NCI-H128 (cell line): ENCODE data around the gene ENPP3.
"Not testable (repeated sequence)": the region's sequence is repeated elsewhere in the genome, so short reads cannot be mapped to it uniquely, and the experiment has no call there.

ENCODE experiments used
- DNase-seq: peaks from one replicate; lab custom pipeline; 2025; ENCODE audit not compliant: unreplicated experiment; lab: John Stamatoyannopoulos, UW

Gene ENPP3

DNA sequence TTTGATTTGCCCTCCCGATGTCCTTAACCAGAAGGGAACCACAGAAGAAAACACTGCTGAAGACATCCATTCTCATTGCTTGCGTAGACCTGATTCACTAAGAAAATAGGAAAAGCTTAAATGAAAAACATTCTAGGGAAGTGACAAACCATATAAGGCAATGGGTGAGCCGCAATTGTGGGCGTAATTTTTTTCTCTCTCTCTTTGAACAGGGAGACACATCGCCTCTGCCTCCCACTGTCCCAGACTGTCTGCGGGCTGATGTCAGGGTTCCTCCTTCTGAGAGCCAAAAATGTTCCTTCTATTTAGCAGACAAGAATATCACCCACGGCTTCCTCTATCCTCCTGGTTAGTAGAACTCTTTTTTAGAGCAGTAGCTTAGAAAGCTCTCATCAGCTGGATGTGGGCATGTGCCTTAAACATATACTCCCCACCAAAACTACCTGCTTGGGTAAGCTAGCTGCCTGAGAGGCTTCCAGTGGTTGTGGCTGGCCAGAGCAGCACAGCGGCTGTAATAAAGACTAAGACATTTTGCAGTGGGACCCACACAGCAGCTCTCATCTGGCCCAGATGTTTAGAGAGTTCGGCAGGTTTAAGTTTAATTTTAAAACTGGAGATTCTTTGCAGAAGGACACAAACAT is 96.4 kb downstream of the ENPP3 start:
- no peak for DNase-seq

DNA sequence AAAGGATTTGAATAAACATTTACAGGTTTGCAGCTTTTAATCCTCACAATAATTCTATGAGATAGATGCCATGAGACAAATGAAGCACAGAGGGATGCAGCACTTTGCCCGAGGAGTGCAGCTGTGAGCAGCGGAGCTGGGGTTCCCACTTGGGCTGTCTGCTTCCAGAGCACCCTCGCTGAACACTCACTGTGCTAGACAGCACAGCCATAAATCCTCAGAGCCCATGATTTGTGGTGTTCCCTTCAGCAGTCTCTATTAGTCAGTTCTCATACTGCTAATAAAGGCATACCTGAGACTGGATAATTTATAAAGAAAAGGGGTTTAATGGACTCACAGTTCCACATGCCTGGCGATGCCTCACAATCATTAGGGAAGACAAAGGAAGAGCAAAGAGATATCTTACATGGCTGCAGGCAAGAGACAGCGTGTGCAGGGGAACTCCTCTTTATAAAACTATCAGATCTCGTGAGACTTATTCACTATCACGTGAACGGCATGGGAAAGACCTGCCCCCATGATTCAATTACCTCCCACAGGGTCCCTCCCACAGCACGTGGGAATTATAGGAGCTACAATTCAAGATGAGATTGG is 99.0 kb downstream of the ENPP3 start:
- no peak for DNase-seq

DNA sequence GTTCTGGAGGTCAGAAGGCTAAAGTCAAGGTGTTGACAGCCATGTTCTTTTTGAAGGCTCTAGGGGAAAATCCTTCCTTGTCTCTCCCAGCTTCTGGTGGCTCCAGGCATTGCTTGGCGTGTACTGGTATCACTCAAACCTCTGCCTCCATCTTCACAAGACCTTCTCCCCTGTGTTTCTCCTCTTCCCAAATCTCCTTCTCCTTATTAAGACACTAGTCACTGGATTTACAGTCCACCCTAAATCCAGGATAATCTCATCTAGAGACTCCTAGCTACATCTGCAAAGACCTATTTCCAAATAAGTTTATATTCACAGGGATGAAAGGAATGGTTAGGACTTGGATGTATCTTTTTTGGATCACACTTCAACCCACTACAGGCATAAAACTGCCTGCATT is 99.7 kb downstream of the ENPP3 start:
- no peak for DNase-seq

DNA sequence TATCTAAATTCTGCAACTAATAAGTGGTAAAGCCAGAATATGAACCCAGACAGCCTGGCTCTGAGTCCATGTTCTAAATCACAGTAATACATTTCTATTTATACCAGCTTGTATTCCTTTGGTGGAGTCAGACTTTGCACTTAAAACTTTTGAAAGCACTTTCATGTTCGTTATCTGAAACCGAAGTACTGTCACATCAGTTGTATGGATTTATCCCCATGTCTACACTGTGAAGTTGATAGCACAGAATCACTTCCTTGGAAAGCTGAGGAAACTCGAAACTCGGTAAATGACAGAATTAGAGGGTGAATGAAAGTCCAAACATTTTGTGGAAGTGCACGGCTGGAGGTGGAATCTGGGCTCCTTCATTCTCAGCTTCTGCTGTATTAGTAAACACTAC is 102.0 kb downstream of the ENPP3 start:
- DNase-seq: no peak

DNA sequence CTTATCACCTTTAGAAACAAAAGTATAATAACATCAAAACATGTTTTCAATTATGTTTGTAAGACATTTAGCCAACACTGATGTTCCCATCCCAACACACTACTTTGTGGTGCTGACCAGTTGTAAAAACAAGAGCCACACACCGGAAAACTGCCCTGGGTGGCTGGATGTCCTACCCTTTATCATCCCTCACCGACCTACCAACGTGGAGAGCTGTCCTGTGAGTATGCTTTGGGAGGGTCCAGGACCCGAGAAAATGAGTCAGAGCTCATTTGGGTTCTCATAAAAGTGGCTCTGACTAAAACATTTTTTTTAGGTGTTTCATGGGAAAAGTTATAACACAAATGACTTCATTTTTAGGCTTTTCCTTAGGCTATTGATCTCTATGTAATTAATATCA is 103.1 kb downstream of the ENPP3 start:
- DNase-seq: no peak

DNA sequence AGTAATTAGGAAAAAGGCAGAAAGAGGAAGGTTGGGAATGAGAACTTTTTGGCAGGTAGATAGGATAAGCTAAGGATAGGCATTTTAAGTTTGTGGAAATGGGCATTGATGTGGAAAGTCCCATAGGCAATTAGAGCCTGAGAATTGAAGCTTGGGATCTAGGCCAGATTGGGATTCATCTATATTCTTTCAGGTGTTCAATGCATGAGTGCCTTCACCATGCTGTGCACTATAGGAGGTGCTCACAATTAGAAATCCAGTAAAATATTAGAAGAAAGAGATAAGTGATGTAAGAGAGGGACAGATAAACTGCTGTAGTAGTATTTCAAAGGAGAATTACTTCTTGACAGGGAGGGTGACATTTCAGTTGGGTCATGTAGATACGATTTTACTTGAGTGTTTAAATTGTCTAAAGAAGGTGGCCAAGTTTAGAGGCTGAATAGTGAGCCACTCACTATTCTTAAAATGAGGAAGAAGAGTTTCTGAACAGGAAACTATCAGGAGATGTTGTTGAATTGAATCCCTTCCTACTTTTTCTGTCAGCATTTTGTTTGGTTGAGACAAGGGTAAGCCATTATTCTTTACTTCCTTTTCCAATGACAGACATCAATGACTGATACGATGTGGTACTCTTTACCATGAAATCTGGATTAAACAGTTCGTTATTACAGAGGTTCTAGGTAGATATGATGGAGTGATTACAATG is 104.7 kb downstream of the ENPP3 start:
- no peak for DNase-seq

DNA sequence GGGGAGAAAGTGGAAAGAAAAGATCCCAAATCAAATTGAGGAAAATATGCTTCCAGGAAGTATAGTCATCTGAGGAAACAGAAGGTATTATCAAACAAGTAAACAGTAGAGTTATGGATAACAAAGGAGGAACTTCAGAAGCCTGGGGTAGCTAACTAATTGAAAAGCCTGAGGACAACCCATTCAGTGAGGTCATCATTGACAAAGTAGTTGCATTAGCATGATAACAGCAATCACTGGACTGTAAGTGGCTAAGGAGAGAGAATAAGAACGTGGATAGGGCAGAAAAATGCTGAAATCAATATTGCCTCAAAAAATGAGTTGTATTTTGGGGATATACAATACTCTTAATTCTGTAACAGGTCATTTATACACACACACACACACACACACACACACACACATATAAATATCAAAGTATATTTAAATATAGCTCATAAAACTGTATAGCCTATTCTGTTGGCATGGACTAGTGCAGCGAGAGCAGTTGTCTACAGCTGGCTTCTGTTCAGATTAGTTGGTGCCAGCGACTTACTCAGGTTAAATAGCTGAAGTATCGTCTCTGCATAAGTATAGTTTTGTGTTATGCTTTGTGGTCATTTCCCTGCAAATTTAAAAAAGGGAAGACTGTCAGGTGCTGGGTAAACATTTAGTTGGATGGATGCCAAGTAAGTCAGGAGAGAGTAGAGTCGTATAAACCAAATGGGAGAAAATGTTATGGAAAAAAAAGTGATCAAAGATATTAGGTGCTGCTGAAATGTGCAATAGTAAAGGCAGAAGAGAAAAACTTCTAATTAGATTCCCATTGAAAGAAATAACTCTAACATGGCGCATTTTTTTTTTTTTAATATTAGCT is 107.6 kb downstream of the ENPP3 start:
- no peak for DNase-seq

DNA sequence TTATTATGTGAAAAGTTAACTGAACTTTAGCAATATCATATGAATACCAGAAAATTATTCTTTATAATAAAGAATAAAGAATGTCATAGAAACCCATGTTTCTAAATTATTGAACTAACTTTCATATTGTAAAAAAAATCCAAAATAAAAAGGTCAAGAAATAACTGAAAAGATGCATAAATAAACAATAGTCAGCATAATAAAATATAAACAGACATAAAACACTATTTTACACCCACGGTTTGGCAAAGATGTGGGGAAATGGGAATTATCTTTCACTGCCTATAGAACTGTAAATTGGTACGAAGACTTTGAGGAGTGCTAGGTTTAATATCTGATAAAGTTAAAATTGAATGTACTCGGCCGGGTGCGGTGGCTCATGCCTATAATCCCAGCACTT is 108.4 kb downstream of the ENPP3 start:
- DNase-seq: no peak

DNA sequence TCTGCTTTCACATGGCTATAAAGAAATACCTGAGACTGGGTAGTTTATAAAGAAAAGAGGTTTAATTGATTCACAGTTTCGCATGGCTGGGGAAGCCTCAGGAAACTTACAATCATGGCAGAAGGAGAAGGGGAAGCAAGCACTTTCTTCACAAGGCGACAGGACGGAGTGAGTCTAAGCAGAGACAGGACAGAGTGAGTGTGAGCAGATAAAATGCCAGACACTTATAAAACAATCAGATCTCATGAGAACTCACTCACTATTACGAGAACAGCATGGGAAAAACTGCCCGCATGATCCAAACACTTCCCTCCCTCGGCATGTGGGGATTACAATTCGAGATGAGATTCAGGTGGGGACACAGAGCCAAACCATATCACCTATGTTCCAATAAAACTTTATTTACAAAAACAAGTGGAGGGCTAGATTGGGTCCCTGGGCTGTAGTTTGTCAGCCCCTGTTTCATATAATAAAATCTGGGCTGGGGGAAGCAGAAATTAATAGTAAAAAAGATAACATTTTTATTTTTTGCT is 110.8 kb downstream of the ENPP3 start:
- DNase-seq: no peak

DNA sequence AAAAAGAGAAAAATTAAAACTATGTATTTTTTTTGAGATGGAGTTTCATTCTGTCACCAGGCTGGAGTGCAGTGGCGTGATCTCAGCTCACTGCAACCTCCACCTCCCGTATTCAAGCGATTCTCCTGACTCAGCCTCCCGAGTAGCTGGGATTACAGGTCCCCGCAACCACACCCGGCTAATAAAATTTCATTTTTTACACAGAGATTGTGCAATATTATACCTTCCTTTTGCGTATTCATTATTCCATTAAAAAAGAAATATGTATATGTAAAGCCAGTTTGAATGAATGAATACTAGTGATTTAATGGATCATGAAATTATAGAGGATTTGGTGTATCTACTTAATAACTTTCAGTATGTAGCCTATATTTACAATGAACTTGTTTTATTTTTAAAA is 111.9 kb downstream of the ENPP3 start:
- no peak for DNase-seq

DNA sequence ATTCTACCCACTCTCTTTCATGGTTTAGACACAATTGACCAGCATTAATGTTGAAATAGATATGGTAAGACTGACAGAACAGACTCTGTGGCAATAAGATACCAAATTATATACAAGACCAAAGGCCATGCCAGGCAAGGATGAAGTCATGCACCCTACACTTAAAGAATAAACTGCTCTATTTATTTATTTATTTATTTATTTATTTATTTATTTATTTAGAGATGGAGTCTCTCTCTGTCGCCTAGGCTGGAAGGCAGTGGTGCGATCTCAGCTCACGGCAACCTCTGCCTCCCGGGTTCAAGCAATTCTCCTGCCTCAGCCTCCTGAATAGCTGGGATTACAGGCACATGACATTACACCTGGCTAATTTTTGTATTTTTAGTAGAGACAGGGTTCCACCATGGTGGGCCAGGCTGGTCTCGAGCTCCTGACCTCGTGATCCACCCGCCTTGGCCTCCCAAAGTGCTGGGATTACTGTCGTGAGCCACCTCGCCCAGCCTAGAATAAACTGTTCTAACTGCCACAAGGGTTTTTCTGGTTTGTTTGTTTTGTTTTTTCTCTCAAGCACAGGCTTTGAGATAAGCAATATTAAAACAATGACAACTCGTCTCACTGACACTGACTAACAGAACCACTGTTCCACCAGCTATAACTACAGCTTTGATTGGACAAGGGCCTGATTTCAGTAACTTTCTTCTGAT is 114.1 kb downstream of the ENPP3 start:
- DNase-seq: not testable (repeated sequence)

DNA sequence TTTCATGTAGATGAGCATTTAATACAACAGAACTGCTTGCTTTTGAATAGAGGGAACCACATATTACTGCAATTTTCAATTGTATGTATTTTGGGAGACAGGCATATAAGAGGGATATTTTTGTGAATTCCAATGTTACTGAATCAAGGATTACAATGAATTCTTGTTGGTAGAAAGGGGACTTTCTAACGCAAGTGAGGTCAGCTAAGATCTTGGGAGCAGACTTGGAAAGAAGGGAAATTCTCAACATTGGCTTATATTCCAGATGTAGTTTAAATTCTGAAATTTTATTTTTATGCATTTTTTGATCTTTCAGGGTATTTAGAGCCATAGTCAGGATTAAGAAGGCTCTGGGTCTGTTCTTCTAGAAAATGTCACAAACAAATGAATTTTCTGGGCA is 117.0 kb downstream of the ENPP3 start:
- no peak for DNase-seq

DNA sequence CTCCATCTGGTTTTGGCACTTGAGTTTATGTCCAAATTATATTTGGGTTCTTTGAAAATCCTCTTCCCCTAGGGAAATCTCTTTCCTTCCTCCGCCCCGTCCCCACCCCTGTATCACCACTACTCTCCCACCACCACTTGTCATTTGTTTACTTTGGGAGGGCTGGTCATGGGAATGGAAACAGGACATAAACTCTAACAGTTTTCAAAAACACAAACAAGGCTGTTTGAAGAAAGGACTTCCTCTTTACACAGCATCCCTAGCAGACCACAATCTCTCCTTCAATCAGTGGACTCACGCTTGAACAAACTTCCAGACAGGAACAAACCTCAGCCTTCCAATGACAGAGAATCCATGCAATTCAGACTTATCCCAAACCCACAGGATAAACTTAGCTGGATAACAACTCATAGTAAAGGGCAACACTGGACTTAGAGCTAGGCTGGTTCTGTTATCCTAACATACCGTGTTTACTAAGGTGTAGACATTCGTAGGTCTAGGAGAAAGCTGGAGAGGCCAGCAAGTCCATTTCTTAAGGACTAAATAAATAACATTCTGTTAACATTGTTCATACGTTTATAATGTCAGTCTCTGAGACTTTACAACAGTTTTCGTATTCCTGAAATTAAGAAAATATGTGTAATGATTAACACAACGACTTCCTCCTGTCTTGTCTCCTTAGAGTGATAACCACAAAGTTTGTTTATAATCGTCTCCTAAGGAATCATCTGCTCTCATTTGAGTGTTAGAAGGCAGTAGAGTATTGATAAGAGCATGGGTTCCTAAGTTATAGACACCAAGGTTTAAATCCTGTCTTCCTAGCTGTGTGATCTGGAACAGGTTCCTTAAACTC is 117.8 kb downstream of the ENPP3 start:
- no peak for DNase-seq

DNA sequence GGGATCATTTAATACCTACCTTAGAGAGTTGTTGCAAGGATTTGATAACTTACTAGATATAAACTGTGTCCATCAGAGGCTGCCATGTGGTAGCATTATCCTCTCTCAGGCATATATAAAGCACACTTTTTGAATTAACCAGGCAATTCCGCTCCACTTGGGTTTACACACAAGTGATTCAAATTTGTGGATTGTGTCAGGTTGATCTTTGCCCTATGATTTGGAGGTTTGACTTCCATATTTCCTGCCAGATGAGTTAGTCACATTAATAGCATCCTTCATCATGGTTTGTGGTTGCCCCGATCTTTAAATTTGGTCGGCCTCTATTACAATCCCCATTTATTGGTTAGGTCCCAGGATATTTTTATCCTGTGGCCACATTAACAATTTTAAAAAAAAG is 118.5 kb downstream of the ENPP3 start:
- no peak for DNase-seq

DNA sequence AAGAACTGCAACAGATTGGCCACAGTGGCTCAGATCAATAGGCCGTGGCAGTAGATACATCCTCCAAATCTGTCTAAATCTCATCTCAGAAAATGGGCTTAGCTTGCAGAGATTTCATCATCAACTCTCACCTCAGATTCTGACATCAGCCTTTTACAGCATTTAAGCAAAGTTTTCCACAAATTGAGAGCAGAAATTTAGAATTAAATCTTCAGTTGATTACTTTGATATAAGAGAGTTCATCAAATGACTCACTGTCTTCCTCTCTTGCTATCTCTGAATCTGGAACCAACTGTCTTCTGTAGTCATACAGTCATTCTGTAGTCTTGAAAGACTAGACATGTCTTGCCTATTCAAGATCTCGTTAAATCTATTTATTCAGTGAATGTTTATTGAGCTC is 118.9 kb downstream of the ENPP3 start:
- no peak for DNase-seq

DNA sequence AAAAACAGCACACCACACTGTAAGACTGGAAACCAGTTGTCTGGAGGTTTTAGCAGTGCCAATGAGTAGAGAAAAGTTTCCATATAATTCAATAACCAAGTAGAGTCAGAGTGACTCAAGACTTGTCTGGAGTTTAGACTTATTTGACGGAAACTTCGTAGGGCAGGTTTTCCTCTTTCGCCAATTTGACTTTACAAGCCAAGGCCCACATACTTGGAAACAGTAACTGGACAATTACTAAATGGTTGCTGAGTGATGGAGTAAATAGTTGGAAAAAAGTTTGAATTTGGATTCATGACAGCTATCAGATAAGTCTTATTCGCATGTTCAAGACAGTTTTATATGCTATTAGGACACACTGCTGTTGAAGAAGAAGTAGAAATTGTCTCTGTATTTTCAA is 121.8 kb downstream of the ENPP3 start:
- no peak for DNase-seq

DNA sequence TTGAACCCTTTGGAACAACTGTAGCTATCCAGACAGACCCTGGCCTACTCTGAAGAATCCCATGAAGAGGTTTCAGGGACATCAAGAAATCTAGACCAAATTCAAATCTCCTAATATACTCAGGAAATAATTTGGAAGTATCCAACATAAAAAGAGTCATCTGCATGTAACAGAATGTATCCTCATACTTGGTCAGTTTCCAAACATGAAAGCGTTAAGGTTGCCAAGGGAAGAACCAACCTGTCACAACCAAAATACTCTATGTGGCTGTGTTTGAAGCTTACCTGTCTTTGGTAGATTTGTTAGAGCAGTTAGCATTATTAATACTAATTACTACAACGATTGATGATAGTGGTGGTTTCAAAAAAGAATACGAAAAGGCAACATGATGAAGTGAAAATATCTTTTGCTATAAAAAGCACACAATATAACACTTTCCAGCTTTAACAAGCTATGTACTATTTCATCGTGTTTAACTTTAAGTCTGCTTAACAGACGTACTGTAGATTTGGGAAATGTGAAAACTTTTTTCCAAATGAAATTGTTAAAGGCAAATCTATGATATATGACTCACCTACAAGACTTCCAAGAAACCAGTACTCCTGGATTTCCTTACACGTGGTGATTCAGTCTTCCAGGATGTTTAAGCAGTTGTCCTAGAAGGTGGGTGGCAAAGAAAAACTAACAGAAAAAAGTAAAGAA is 124.1 kb downstream of the ENPP3 start:
- no peak for DNase-seq

DNA sequence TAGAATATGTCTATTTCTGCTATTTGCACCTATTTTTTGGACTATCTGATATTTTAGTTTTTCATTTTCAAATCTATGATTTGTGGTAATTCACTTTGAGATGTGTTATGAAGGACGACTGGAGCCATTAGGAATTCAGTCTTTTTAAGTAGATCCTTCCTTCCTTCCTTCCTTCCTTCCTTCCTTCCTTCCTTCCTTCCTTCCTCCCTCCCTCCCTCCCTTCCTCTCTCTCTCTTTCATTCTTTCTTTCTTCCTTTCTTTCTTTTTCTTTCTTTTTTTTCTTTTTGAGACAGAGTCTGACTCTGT is 124.6 kb downstream of the ENPP3 start:
- no peak for DNase-seq

DNA sequence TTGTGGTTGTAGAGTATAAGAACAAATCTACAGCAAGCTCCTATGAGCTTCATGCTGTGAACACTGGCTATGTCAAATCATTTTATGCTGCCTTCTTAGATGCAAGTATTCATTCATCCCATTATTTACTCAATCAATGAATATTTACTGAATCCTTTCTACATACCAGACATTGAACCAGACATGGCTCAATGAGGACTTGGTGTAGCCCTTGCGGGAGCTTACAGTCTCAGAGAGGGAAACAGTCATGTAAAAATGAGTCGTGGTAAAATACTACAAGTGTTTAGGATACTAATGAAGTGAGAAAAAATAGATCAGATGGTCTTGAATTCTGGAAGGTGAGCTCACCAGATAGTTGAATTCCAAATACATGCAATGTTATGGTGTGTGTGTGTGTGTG is 125.9 kb downstream of the ENPP3 start:
- no peak for DNase-seq

DNA sequence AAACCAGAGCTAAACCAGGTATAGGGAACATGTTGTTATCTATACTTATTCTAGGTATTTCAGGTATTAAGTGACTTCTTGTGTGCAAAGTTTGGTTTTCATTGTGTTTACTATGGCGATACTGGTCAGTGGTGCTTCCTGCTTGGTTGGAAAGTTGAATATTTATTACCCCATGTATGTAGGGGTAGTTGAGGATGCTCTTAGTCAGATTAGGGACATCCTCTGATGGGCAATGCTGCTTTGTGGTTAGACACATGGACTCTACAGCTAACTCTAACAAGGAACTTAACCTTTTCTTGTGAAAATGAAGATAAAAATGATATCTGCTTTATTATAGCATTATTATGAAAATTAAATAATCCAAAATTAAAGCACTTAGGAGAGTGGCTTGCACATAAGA is 126.6 kb downstream of the ENPP3 start:
- no peak for DNase-seq
